Measurements from ENCODE around the gene TJP1.

DNA sequence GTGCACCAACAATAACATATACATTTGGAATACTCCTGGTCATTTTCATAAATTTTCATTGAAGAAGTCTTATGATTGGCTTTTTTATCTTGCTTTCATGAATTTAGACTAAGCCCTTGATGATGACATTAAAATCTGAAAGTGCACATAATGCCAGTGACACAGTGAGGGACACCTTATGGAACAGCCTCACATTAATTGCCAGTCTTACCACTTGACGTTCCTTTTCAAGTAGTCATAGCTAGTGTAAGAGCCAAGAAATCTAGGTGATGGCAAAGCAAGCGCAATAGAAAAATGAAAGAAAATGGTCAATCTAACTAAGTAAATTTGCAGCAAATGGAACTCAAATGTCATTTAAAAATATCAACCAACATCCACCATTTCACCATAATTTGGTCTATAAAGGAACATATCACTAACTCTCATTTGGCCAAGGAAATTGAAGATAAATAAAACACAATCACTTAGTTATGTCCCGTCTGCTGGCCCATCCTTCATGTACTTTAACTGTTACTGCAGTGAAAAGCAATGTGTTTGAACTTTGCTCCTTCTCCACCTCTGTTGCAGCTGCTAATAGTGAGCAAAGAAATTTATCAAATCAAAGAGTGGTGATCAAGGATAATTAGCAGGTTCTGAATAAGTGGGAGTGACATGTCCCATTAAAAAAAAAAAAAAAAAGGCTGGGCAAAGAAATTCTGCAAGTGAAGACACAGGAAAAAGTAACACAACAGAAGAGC lies 110.0 kb downstream of the TJP1 start:
- TF ChIP-seq EZH2 (IDR thresholded peaks at IDR 0.05; ENCODE audit: borderline replicate concordance, insufficient read depth, low read depth, low read length, poor library complexity, severe bottlenecking) = no peak
- TF ChIP-seq, protein P1, sequence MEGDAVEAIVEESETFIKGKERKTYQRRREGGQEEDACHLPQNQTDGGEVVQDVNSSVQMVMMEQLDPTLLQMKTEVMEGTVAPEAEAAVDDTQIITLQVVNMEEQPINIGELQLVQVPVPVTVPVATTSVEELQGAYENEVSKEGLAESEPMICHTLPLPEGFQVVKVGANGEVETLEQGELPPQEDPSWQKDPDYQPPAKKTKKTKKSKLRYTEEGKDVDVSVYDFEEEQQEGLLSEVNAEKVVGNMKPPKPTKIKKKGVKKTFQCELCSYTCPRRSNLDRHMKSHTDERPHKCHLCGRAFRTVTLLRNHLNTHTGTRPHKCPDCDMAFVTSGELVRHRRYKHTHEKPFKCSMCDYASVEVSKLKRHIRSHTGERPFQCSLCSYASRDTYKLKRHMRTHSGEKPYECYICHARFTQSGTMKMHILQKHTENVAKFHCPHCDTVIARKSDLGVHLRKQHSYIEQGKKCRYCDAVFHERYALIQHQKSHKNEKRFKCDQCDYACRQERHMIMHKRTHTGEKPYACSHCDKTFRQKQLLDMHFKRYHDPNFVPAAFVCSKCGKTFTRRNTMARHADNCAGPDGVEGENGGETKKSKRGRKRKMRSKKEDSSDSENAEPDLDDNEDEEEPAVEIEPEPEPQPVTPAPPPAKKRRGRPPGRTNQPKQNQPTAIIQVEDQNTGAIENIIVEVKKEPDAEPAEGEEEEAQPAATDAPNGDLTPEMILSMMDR (IDR thresholded peaks at IDR 0.05) = no peak

All from B cell (primary cell).